IMR-90 (cell line): ENCODE data around the gene TMX2. TPM values are rescaled to one million over a fixed set of nuclear protein-coding genes. Genes with fewer than 3 reads are reported as not detected.
A peak's percentile ranks its signal among the peaks of the same experiment; 100 is the strongest.

Experiments used
- ATAC-seq: fragments of 200-7000 bp; cut with Tn5 transposase; 2 replicates; pipeline ENCODE4 v1.9.1; 2020; ENCODE audit warnings: low read depth, mild to moderate bottlenecking, moderate library complexity
- BruUV-seq: library from RNA; stranded (reverse); fragments of 400-500 nt; replicated peaks from 2 replicates; lab custom pipeline; 2021; lab: Mats Ljungman, UMichigan
- CTCF ChIA-PET: fragments of 300-600 bp; formaldehyde crosslinking; extraction: SDS; loops from one replicate; lab custom pipeline; 2021; ENCODE audit warnings: antibody characterized with exemption; lab: Yijun Ruan, JAX
- POLR2A ChIA-PET: fragments of 300-600 bp; sonication (Branson Sonifier 250); formaldehyde crosslinking; loops from one replicate; lab custom pipeline; 2022; ENCODE audit warnings: antibody characterized with exemption; ENCODE audit not compliant: unreplicated experiment; lab: Charles Lee
- DNase-seq: peaks from one replicate; pipeline ENCODE4 v3.0.0; 2013
- H2AFZ ChIP-seq: replicated peaks from 2 replicates; pipeline ENCODE3; 2013; ENCODE audit warnings: low read length, mild to moderate bottlenecking; ENCODE audit not compliant: poor library complexity
- H2AK5ac ChIP-seq: 2 replicates; pipeline ENCODE4 v1.6.1; 2013; ENCODE audit warnings: low read depth, low read length, inconsistent platforms
- H2AK9ac ChIP-seq: replicated peaks from 2 replicates; pipeline ENCODE3; 2013; ENCODE audit warnings: mild to moderate bottlenecking, low read depth, low read length, moderate library complexity; ENCODE audit not compliant: poor library complexity
- H2BK120ac ChIP-seq: 2 replicates; pipeline ENCODE4 v1.6.1; 2013; ENCODE audit warnings: low read depth, low read length, inconsistent platforms
- H2BK15ac ChIP-seq: 3 replicates; pipeline ENCODE4 v1.6.1; 2013; ENCODE audit warnings: low read depth, low read length, inconsistent platforms
- H2BK20ac ChIP-seq: 2 replicates; pipeline ENCODE4 v1.6.1; 2013; ENCODE audit warnings: low read depth, mild to moderate bottlenecking, inconsistent platforms, low read length, moderate library complexity
- H2BK5ac ChIP-seq: 2 replicates; pipeline ENCODE4 v1.6.1; 2013; ENCODE audit warnings: mild to moderate bottlenecking, low read depth, low read length, inconsistent platforms; ENCODE audit not compliant: poor library complexity, severe bottlenecking
- H3K14ac ChIP-seq: replicated peaks from 2 replicates; pipeline ENCODE4 v1.6.1; 2013; ENCODE audit warnings: low read depth, low read length, inconsistent platforms
- H3K18ac ChIP-seq: 2 replicates; pipeline ENCODE4 v1.6.1; 2013; ENCODE audit warnings: low read depth, low read length, control low read depth
- H3K23ac ChIP-seq: 2 replicates; pipeline ENCODE4 v1.6.1; 2013; ENCODE audit warnings: low read depth, low read length, inconsistent platforms
- H3K27ac ChIP-seq: 2 replicates; pipeline ENCODE4 v1.5.1; 2013; ENCODE audit warnings: mild to moderate bottlenecking, control low read depth, low read length; ENCODE audit not compliant: insufficient read depth
- H3K27me3 ChIP-seq: 2 replicates; pipeline ENCODE4 v1.6.1; 2013; ENCODE audit warnings: low read length; ENCODE audit not compliant: control insufficient read depth, insufficient read depth
- H3K36me3 ChIP-seq: 2 replicates; pipeline ENCODE4 v1.6.1; 2013; ENCODE audit warnings: low read length, mixed read lengths; ENCODE audit not compliant: control insufficient read depth, insufficient read depth
- H3K4ac ChIP-seq: 2 replicates; pipeline ENCODE4 v1.6.1; 2013; ENCODE audit warnings: low read depth, low read length, inconsistent platforms
- H3K4me1 ChIP-seq: 2 replicates; pipeline ENCODE4 v1.6.1; 2013; ENCODE audit warnings: low read length, mixed read lengths; ENCODE audit not compliant: control insufficient read depth, insufficient read depth
- H3K4me2 ChIP-seq: 2 replicates; pipeline ENCODE4 v1.6.1; 2013; ENCODE audit warnings: low read depth, mild to moderate bottlenecking, control low read depth, low read length, moderate library complexity
- H3K4me3 ChIP-seq: 2 replicates; pipeline ENCODE4 v1.5.1; 2013; ENCODE audit warnings: low read depth, mild to moderate bottlenecking, control low read depth, low read length, moderate library complexity; ENCODE audit not compliant: insufficient read depth
- H3K56ac ChIP-seq: 2 replicates; pipeline ENCODE4 v1.6.1; 2013; ENCODE audit warnings: low read length, inconsistent platforms; ENCODE audit not compliant: insufficient read depth; ENCODE audit errors: extremely low read depth
- H3K79me1 ChIP-seq, 2 experiments: 2 replicates each; pipeline ENCODE4 v1.6.1; 2013; ENCODE audit warnings: low read length in 2 of 2, inconsistent platforms in 1 of 2, low read depth in 1 of 2
- H3K9ac ChIP-seq: 2 replicates; pipeline ENCODE4 v1.6.1; 2013; ENCODE audit warnings: low read depth, low read length, control low read depth
- H3K9me1 ChIP-seq: 2 replicates; pipeline ENCODE4 v1.6.1; 2013; ENCODE audit warnings: low read length, inconsistent platforms; ENCODE audit not compliant: insufficient read depth
- H3K9me3 ChIP-seq: 2 replicates; pipeline ENCODE4 v1.6.1; 2013; ENCODE audit warnings: low read length; ENCODE audit not compliant: control insufficient read depth, insufficient read depth
- H4K20me1 ChIP-seq: 2 replicates; pipeline ENCODE4 v1.6.1; 2013; ENCODE audit warnings: low read length, inconsistent platforms; ENCODE audit not compliant: insufficient read depth
- H4K5ac ChIP-seq: 2 replicates; pipeline ENCODE4 v1.6.1; 2013; ENCODE audit warnings: mild to moderate bottlenecking, low read depth, low read length, control low read depth
- H4K8ac ChIP-seq, 2 experiments: 2 replicates each; pipeline ENCODE4 v1.6.1; 2013; ENCODE audit warnings: low read depth in 2 of 2, low read length in 2 of 2, control low read depth in 1 of 2, inconsistent platforms in 1 of 2
- H4K91ac ChIP-seq: 2 replicates; pipeline ENCODE4 v1.6.1; 2013; ENCODE audit warnings: low read depth, low read length, inconsistent platforms; ENCODE audit not compliant: insufficient read depth
- BHLHE40 ChIP-seq: fragments of 150-350 bp; IDR thresholded peaks from 2 replicates; pipeline ENCODE4 v1.6.1; 2016; ENCODE audit warnings: mild to moderate bottlenecking, low read depth, low read length
- CEBPB ChIP-seq: IDR thresholded peaks from 2 replicates; pipeline ENCODE4 v1.6.1; 2012; ENCODE audit warnings: low read depth, low read length, improper control_type of control experiment
- CHD1 ChIP-seq: IDR thresholded peaks from 2 replicates; pipeline ENCODE4 v1.6.1; 2012; ENCODE audit warnings: low read depth, low read length, improper control_type of control experiment
- CTCF ChIP-seq: conservative IDR thresholded peaks from 2 replicates; pipeline ENCODE4 v1.5.1; 2012; ENCODE audit warnings: mild to moderate bottlenecking, low read depth, low read length, improper control_type of control experiment
- MXI1 ChIP-seq: IDR thresholded peaks from 2 replicates; pipeline ENCODE4 v1.6.1; 2012; ENCODE audit warnings: low read depth, mild to moderate bottlenecking, low read length, moderate library complexity, borderline replicate concordance
- NFE2L2 ChIP-seq: fragments of 150-350 bp; IDR thresholded peaks from 2 replicates; pipeline ENCODE4 v1.6.1; 2016; ENCODE audit warnings: low read depth, mild to moderate bottlenecking, low read length
- POLR2A ChIP-seq: IDR thresholded peaks from 2 replicates; pipeline ENCODE4 v1.6.1; 2012; ENCODE audit warnings: mild to moderate bottlenecking, low read depth, low read length
- RAD21 ChIP-seq: IDR thresholded peaks from 2 replicates; pipeline ENCODE4 v1.6.1; 2012; ENCODE audit warnings: low read length, improper control_type of control experiment
- RFX5 ChIP-seq: IDR thresholded peaks from 2 replicates; pipeline ENCODE4 v1.8.0; 2012; ENCODE audit warnings: low read depth, mild to moderate bottlenecking, low read length, moderate library complexity
- SMC3 ChIP-seq: fragments of 150-350 bp; IDR thresholded peaks from 2 replicates; pipeline ENCODE4 v1.6.1; 2016; ENCODE audit warnings: low read depth, mild to moderate bottlenecking, antibody characterized with exemption, low read length, moderate library complexity
- WGBS, 2 experiments: methylation state at CpG; one replicate each; pipeline versions ENCODE4 v1.1.5 to v1.1.7; 2013; ENCODE audit warnings: missing lambda C conversion rate in 2 of 2; ENCODE audit not compliant: insufficient read length in 1 of 2; ENCODE audit errors: extremely low coverage in 2 of 2; 5-methylcytosine and 5-hydroxymethylcytosine counted together
- dilution Hi-C: fragments of 300-500 bp; cut with HindIII; formaldehyde crosslinking; loops from one replicate; pipeline ENCODE4 v1.14.3; 2018; ENCODE audit warnings: low sequenced_read_pairs; ENCODE audit not compliant: unreplicated experiment
- in situ Hi-C: fragments of 300-500 bp; cut with MboI; formaldehyde crosslinking; loops from 3 replicates; pipeline ENCODE4 v1.14.3; 2019; ENCODE audit warnings: low sequenced_read_pairs, inconsistent platforms, mixed read lengths
- intact Hi-C: fragments of 100-400 bp; cut with micrococcal nuclease; formaldehyde crosslinking; loops from 2 replicates; pipeline ENCODE4 v1.10.0; 2022
- polyA plus RNA-seq, 3 experiments: library from polyadenylated mRNA; depleted of rRNA; stranded (reverse); fragments of >200 nt; gene quantifications; 2 replicates each; pipeline ENCODE4 v1.2.3, GENCODE V29; 2012; ENCODE audit warnings: low replicate concordance in 1 of 3
- total RNA-seq: library from RNA; depleted of rRNA; stranded (reverse); fragments of >200 nt; gene quantifications from 2 replicates; pipeline ENCODE4 v1.2.3, GENCODE V29; 2012
- TF ChIP-seq, protein P1 (sequence below): fragments of 150-350 bp; IDR thresholded peaks from 2 replicates; pipeline ENCODE4 v1.6.1; 2017; ENCODE audit warnings: mild to moderate bottlenecking, antibody characterized with exemption, low read length, low read depth

TMX2 gene
- total and polyA plus RNA-seq, 2 of the 4 experiments (the other 2 are of a cell fraction) = 60.3 to 103 TPM

DNA sequence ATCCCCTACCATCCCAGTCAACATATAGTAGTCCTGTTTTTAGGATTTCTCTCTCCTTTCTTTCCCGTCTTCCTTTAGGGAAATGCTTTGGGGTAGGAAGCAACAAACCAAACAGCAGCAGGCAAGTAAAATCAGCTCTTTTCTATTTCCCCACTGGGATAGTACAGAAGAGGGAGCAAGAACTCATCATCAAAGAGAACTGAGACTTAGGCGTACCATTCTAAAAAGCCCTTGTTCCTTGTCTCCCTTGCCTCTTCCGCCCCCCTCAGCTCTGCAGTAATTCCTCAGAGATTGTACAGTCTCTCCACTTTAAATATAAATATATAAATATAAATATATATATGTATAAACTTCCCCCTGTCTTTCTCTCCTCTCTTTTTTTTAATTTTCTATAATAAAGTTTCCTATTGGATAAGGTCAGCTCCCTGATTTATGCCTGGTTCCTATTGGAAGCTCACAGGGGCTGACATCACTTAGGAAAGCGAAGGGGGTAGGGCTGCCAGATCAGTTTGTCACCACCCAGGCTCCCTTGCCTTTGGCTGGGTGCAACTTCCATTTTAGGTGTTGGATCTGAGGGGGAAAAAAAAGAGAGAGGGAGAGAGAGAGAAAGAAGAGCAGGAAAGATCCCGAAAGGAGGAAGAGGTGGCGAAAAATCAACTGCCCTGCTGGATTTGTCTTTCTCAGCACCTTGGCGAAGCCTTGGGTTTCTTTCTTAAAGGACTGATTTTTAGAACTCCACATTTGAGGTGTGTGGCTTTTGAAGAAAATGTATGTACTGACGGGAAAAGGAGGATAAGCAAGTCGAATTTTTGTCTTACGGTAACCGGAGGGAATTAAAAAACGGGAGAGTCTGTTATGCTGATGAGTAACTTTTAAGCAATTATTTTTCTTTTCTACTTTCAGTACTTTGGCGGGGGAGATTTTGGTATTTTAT, 49.2 kb downstream of the TMX2 start, which contains the start of gene CTNND1 (continued):
- no peak for TF ChIP-seq RFX5
- peak; percentile 34; the same call in 1 of the 2 replicates for TF ChIP-seq CEBPB

DNA sequence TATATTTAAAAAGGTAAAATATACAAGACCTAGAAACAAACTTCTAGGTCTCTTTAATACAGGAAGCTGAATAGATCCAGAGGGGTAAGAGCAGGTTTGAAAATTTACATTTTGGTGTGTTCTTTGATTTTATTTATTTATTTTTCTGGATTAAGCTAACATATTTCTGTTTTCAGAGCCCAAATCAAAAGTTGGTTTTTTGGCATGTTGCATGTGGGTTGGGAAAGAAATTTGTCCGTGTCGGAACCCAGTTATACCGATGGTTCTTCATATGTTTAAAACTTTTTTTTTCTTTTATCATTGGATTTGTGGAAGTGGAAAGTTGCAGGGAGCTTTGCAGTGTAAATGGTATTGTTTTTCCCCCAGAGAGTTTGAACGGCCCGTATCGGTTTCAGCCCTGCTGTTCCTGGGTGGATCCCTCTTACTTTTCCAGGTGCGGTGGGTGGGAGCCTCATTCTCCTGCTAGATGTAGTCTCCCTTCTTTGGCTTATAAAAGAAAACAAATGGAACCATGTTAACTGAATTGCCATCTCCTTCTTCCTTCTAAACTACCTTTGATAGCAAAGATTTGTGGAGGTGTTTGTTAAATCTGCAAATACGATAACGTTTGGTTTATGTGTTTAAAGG, 50.0 kb downstream of the TMX2 start:
- Histone ChIP-seq H3K23ac (peak overlapping the region; percentile 87), H4K5ac (peak overlapping the region; percentile 77), H2BK20ac (no peak overlapping the region), H3K9ac (peak overlapping the region; percentile 100), H4K91ac (peak overlapping the region; percentile 60), H3K4me3 (peak overlapping the region; percentile 99), H3K4me1 (peaks cover 8% of the 10 kb centered on the region), H2BK15ac (0 out of 3 replicates have a peak overlapping the region, but pooled peaks have one; percentile 1), H3K56ac (peak overlapping the region; percentile 95), H2BK120ac (peak overlapping the region; percentile 1; the same call in 1 of the 2 replicates), H3K27ac (peak overlapping the region; percentile 100), H2AK9ac (no peak overlapping the region), H4K8ac (peak overlapping the region; percentile 41 to 79), H2AK5ac (0 out of 2 replicates have a peak overlapping the region, but pooled peaks have one; percentile 7), H4K20me1 (peaks cover 39% of the 10 kb centered on the region), H2AFZ (no peak overlapping the region), H3K18ac (peak overlapping the region; percentile 94), H3K27me3 (no peaks in the 10 kb centered on the region), H3K4ac (peak overlapping the region; percentile 59), H3K14ac (peak overlapping the region; percentile 84), H3K9me1 (0 out of 2 replicates have a peak, but pooled peaks cover 6% of the 10 kb centered on the region), H2BK5ac (peak overlapping the region; percentile 97), H3K9me3 (no peaks in the 10 kb centered on the region), H3K79me1 (peaks cover 0 to 25% of the 10 kb centered on the region in 2 experiments; a peak in 2 of 4 replicates), H3K4me2 (peak overlapping the region; percentile 99), H3K36me3 (peaks cover 4% of the 10 kb centered on the region)
- no peak for DNase-seq
- BruUV-seq = TSS peak; percentile 56
- WGBS, 2 experiments = no CpG with 5 or more reads among the region's 9 CpGs
- ATAC-seq = no peak
- dilution Hi-C loops = no loop called here
- ChIA-PET CTCF (interaction anchor here (1.0 to 1.9 kb wide), 4 partner anchors 11 to 297 kb away, joined by 3 to 10 read pairs (median 4); partner anchors contain the start of gene BTBD18), POLR2A (interaction anchor here (0.5 kb wide), 1 partner anchor 14 kb away, joined by 3 read pairs; no protein-coding TSS in a partner anchor)
- in situ Hi-C loops = no loop called here
- intact Hi-C loops = loop anchor here (1.0 to 5.0 kb wide), 5 partner anchors 14 to 750 kb away; no protein-coding TSS in a partner anchor
- TF ChIP-seq RAD21 (no peak), CTCF (no peak), MXI1 (no peak), NFE2L2 (no peak), POLR2A (no peak), RFX5 (no peak), CHD1 (no peak), CEBPB (no peak), BHLHE40 (no peak), SMC3 (no peak)
- TF ChIP-seq, protein P1, sequence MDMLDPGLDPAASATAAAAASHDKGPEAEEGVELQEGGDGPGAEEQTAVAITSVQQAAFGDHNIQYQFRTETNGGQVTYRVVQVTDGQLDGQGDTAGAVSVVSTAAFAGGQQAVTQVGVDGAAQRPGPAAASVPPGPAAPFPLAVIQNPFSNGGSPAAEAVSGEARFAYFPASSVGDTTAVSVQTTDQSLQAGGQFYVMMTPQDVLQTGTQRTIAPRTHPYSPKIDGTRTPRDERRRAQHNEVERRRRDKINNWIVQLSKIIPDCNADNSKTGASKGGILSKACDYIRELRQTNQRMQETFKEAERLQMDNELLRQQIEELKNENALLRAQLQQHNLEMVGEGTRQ = no peak
